ENCODE measurements around the gene TUBA1A. TPM values are rescaled to one million over a fixed set of nuclear protein-coding genes. Genes with fewer than 3 reads are reported as not detected.
"Not testable (repeated sequence)": the region's sequence is repeated elsewhere in the genome, so short reads cannot be mapped to it uniquely, and the experiment has no call there.

The TUBA1A gene
- total RNA-seq, 2 experiments from 2014 or later = 47.4 to 49.1 TPM

DNA sequence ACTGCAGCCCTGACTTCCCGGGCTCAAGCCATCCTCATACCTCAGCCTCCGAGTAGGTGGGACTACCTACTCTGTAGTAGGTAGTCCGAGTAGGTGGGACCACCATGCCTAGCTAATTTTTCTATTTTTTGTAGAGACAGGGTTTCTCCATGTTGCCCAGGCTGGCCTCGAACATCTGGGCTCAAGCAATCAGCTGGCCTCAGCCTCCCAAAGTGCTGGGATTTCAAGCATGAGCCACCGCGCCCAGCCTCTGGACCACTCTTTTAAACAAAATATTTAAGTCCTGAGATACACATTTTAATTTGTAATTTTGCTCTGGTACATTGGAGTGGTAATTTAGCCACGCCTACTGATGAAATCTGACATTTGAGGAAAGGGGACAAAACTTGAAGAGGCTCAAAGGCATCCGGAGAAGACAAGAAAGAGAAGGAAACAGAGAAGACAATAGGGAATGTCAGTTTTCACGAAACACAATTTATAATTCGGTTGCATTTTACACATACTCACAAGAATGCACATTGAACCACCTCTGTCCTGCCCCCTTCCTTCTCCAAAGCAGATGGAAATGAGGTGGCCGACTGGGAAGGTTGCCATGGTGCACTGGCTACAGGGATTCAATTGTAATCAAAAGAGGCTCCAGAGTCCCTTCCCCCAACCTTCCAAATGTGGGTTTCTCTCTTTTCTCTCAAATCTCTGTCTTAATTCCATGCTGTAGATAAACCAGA, 9.7 kb upstream of the TUBA1A start:
- intact Hi-C loops (cut with micrococcal nuclease) = no loop called here
- no peak overlapping the region for H3K4me3 Mint-ChIP-seq
- CTCF ChIA-PET = interaction anchor here (1.1 kb wide), 1 partner anchor 104 kb away, joined by 5 read pairs; the partner anchor contains the start of gene DHH
- H3K4me1 Mint-ChIP-seq (ENCODE audit: low read depth) = peaks cover 11% of the 10 kb centered on the region
- H3K9me3 Mint-ChIP-seq = no peaks in the 10 kb centered on the region
- no peaks in the 10 kb centered on the region for H3K36me3 Mint-ChIP-seq (ENCODE audit: low read depth)
- H3K27me3 Mint-ChIP-seq (ENCODE audit: low read depth) = no peaks in the 10 kb centered on the region
- no peak for DNase-seq
- no peak overlapping the region for H3K27ac Mint-ChIP-seq

DNA sequence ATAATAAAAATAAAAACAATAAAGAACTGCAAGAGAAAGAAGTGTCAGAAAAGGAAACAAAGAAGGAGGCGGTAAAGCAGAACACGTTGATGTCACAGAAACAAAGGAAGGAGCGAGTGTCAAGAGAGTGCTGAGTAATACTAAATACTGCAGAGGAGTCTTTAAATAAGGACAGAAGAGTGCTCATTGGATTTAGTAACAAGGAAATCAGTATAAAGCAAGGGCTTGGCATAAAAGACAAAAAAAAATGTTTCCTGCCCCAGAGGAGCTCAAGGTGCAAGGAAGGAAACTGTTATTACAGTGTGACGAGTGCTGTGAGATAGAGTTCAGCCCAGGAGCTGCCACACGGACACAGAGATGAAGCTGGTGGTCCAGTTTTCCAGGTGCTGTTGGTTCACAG, 8.4 kb upstream of the TUBA1A start:
- Mint-ChIP-seq H3K36me3 (ENCODE audit: low read depth) (no peaks in the 10 kb centered on the region), H3K27ac (no peak overlapping the region), H3K9me3 (no peaks in the 10 kb centered on the region), H3K4me1 (ENCODE audit: low read depth) (peaks cover 11% of the 10 kb centered on the region), H3K4me3 (no peak overlapping the region), H3K27me3 (ENCODE audit: low read depth) (no peaks in the 10 kb centered on the region)
- no peak for DNase-seq
- CTCF ChIA-PET = interaction anchor here (0.6 to 1.1 kb wide), 3 partner anchors 10 to 280 kb away, joined by 3 to 5 read pairs (median 3); partner anchors contain the start of gene DHH
- intact Hi-C loops (cut with micrococcal nuclease) = no loop called here

DNA sequence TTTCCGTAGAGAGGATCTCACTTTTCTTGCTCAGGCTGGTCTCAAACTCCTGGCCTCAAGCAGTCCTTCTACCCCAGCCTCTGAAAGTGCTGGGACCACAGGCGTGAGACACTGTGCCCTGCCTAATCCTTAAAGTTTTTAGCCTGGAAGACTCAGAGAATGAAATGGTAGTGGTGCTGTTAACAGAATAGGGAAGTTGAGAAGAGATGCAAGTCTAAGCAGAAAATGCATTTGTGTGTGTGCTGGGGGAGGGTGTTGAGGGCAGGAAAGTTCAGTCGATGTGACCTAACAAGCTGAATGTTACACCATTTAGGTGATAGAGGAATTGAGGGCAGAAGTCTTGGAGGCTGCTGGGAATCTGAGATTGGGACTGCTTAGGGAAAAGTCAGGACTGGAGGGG, 6.9 kb upstream of the TUBA1A start:
- H3K27ac Mint-ChIP-seq = no peak overlapping the region
- intact Hi-C loops (cut with micrococcal nuclease) = no loop called here
- H3K4me3 Mint-ChIP-seq = no peak overlapping the region
- DNase-seq = no peak
- H3K27me3 Mint-ChIP-seq (ENCODE audit: low read depth) = no peaks in the 10 kb centered on the region
- no peaks in the 10 kb centered on the region for H3K9me3 Mint-ChIP-seq
- no peaks in the 10 kb centered on the region for H3K4me1 Mint-ChIP-seq (ENCODE audit: low read depth)
- no peaks in the 10 kb centered on the region for H3K36me3 Mint-ChIP-seq (ENCODE audit: low read depth)
- CTCF ChIA-PET = no interaction called here

DNA sequence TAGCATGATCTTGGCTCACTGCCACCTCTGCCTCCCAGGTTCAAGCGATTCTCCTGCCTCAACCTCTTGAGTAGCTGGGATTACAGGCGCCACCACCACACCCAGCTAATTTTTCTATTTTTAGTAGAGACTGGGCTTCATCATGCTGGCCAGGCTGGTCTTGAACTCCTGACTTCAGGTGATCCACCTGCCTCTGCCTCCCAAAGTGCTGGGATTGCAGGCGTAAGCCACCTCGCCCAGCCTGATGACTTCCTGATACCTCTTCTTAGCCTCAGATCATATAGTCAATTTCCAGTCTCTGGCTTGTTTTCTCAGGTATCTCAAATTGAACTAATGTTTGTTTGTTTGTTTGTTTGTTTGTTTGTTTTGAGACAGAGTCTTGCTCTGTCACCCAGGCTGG, 4.9 kb upstream of the TUBA1A start:
- H3K4me1 Mint-ChIP-seq (ENCODE audit: low read depth); H3K4me3 Mint-ChIP-seq; intact Hi-C loops (cut with micrococcal nuclease); DNase-seq; H3K27me3 Mint-ChIP-seq (ENCODE audit: low read depth); H3K36me3 Mint-ChIP-seq (ENCODE audit: low read depth); H3K9me3 Mint-ChIP-seq; CTCF ChIA-PET; H3K27ac Mint-ChIP-seq: not testable (repeated sequence)

DNA sequence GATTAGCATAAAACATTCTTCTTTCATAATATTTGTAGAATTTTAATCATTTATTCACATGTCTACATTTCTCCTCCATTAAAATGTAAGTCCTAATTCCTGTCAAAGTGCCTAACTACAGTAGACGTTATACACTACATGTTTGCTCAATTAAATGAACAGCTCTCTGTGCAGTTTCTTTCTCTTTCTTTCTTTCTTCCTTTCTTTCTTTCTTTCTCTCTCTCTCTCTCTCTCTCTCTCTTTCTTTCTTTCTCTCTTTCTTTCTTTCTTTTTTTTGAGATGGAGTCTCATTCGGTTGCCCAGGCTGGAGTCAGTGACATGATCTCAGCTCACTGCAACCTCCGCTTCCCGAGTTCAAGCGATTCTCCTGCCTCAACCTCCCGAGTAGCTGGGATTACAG, 2.6 kb upstream of the TUBA1A start:
- H3K27ac Mint-ChIP-seq; H3K4me1 Mint-ChIP-seq (ENCODE audit: low read depth); H3K9me3 Mint-ChIP-seq; H3K36me3 Mint-ChIP-seq (ENCODE audit: low read depth); DNase-seq; CTCF ChIA-PET; intact Hi-C loops (cut with micrococcal nuclease); H3K4me3 Mint-ChIP-seq; H3K27me3 Mint-ChIP-seq (ENCODE audit: low read depth): not testable (repeated sequence)

DNA sequence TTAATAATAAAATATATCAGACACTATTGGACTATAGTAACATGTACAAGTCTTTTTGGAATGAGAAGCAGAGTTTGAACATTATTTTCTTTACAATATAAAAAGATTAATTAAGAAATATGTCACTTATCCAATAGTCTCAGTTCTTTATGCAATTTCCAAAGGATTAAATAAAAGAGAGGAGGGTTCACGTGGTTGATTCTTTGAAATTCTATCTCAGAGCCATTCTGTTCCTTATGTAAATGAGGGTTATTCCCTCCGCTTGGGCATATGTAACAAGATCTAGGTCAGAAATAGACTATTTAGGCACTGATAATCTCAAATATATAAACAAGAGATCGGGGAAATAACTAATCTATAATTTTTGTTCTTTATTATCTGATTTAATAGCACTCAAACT, 2.1 kb upstream of the TUBA1A start:
- intact Hi-C loops (cut with micrococcal nuclease) = no loop called here
- peaks cover 13% of the 10 kb centered on the region for H3K4me1 Mint-ChIP-seq (ENCODE audit: low read depth)
- CTCF ChIA-PET = no interaction called here
- no peaks in the 10 kb centered on the region for H3K9me3 Mint-ChIP-seq
- no peak overlapping the region for H3K27ac Mint-ChIP-seq
- H3K27me3 Mint-ChIP-seq (ENCODE audit: low read depth) = no peaks in the 10 kb centered on the region
- H3K36me3 Mint-ChIP-seq (ENCODE audit: low read depth) = peaks cover 2% of the 10 kb centered on the region
- no peak overlapping the region for H3K4me3 Mint-ChIP-seq
- DNase-seq = no peak

DNA sequence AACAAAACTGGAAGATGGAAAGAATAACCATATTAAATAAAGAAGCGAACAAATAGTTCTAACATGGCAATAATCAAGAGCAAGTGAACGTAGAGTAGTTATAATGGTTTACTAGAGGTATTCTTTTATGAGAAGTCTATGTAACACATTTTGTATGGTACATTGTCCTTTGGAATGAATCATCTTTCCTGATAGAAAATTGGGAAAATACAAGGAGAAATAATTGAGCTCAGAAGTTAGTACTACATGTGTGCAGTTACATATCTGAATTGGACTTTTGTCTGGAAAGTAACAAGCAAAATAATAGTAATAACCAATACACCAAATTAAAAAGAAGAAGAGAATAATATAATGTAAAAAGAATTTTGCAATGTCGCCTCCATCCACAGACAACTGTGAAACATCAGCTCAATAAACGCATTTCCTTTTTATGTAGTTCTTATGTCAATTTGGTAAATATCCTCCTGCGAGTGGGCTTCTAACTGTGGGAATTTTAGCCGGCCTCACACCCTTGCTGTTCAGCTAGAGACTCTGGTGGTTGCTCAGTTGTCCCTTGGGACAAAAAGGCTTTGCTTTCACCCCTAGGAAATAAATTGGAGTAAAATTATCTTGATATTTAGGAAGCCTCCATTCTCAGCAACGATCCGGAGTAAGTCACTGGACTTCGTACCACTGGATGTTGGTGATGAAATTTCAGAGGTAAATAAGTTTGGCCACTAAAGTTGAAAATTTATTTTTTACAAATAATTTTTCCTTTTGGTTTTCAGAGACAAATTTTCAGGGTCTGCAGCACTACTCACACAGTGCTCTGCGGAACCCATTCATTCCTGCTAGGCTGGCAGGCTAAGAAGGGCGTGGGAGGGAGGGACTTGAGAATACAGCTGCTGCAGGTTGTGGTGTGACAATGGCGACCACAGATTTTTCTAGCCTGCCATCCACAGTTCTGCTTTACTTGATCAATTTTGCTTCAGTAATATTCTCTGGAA, 1.1 kb upstream of the TUBA1A start:
- no peaks in the 10 kb centered on the region for H3K27me3 Mint-ChIP-seq (ENCODE audit: low read depth)
- H3K4me3 Mint-ChIP-seq = peak overlapping the region; percentile 66
- intact Hi-C loops (cut with micrococcal nuclease) = loop anchor here (1.0 to 10.0 kb wide), 9 partner anchors 11 to 1435 kb away; partner anchors contain the start of genes ARF3, CCNT1, DDX23 and KMT2D
- DNase-seq = no peak
- H3K9me3 Mint-ChIP-seq = no peaks in the 10 kb centered on the region
- H3K36me3 Mint-ChIP-seq (ENCODE audit: low read depth) = peaks cover 2% of the 10 kb centered on the region
- peak overlapping the region; percentile 86 for H3K27ac Mint-ChIP-seq
- CTCF ChIA-PET = interaction anchor here (0.6 to 2.8 kb wide), 3 partner anchors 59 to 146 kb away, joined by 3 to 14 read pairs (median 3); partner anchors contain the start of gene TUBA1B
- H3K4me1 Mint-ChIP-seq (ENCODE audit: low read depth) = peaks cover 13% of the 10 kb centered on the region

DNA sequence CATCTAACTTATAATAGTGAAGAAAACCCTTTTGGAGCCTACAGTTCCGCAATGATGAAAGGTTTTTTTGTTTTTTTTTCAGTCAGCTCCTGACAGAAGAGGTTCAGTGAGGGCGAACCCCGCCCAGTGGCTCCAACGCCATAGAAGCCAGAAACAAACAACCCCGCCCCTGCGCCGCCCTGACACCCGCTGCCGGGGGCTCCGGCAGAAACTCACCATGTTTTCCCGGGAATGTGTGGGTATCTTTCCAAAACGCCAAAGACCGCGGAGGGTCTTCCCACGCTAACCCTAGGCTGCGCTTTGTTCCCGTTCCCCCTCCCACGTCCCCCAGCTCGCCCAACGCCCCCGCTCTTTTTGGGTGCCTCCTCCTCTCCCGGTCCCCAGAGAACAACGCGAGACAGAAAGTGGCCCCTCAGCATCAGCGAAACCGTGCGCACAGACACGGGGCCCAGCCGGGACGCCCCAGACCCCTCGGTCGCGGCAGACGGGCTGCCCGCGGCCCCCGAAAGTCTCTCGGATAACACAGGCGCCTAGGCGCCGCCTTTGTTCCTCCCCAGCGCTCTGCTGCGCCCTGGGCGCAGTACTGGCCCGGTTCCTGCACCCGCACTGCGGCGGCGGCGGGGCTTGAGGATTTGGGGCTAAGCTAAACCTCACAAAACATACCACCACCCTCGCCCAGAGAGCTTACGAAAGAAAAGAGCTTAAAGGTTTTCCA, 522 bp downstream of the TUBA1A start:
- DNase-seq = peak; percentile 85
- H3K4me3 Mint-ChIP-seq = peak overlapping the region; percentile 84
- intact Hi-C loops (cut with micrococcal nuclease) = loop anchor here (1.0 to 10.0 kb wide), 7 partner anchors 77 to 1434 kb away; partner anchors contain the start of genes ARF3, CCNT1, DDX23 and KMT2D
- H3K4me1 Mint-ChIP-seq (ENCODE audit: low read depth) = peaks cover 13% of the 10 kb centered on the region
- CTCF ChIA-PET = interaction anchor here (0.6 to 2.8 kb wide), 9 partner anchors 9 to 149 kb away, joined by 3 to 14 read pairs (median 3); partner anchors contain the start of genes C1QL4 and TUBA1B
- H3K9me3 Mint-ChIP-seq = no peaks in the 10 kb centered on the region
- no peaks in the 10 kb centered on the region for H3K27me3 Mint-ChIP-seq (ENCODE audit: low read depth)
- H3K36me3 Mint-ChIP-seq (ENCODE audit: low read depth) = peaks cover 5% of the 10 kb centered on the region
- H3K27ac Mint-ChIP-seq = peak overlapping the region; percentile 86

DNA sequence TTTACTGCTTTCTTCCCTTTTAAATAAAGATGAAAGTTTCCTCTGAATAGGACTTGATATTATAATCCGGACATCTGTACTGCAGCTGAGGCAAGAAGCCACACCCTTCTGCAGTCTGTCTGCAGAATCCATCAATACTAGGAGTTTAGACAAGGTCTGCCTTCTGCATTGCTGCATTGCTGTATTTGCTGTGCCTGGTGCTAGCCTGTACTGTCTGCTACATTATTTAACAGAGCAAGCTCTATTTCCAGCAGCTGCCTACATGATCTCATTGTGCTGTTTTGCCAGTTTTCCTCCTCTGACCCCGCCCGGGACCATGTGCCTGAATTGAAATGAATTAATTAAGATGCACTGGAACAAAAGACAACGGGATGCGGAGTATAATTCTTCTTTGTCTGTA, 1.7 kb downstream of the TUBA1A start:
- CTCF ChIA-PET = interaction anchor here (0.6 to 1.3 kb wide), 4 partner anchors 10 to 60 kb away, joined by 3 to 5 read pairs (median 3); no protein-coding TSS in a partner anchor
- Mint-ChIP-seq H3K36me3 (ENCODE audit: low read depth) (peaks cover 5% of the 10 kb centered on the region), H3K4me1 (ENCODE audit: low read depth) (peaks cover 13% of the 10 kb centered on the region), H3K9me3 (no peaks in the 10 kb centered on the region), H3K27ac (no peak overlapping the region), H3K4me3 (peak overlapping the region; percentile 84), H3K27me3 (ENCODE audit: low read depth) (no peaks in the 10 kb centered on the region)
- intact Hi-C loops (cut with micrococcal nuclease) = loop anchor here (5.0 to 10.0 kb wide), 2 partner anchors 335 to 1432 kb away; partner anchors contain the start of genes DDX23 and RAPGEF3
- DNase-seq = no peak

DNA sequence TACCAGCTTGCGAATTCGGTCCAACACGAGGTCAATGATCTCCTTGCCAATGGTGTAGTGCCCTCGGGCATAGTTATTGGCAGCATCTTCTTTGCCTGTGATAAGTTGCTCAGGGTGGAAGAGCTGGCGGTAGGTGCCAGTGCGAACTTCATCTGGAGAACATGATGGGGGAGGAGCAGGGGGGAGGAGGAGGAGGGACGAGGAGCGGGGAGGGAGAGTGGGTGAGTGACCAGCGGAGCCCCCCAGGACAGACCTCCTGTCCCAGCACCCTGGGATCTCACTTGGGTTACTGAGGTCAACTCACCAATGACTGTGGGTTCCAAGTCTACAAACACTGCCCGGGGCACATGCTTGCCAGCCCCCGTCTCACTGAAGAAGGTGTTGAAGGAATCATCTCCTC, 2.6 kb downstream of the TUBA1A start:
- H3K27ac Mint-ChIP-seq; H3K27me3 Mint-ChIP-seq (ENCODE audit: low read depth); H3K4me3 Mint-ChIP-seq; H3K9me3 Mint-ChIP-seq; H3K36me3 Mint-ChIP-seq (ENCODE audit: low read depth); DNase-seq: not testable (repeated sequence)
- peaks cover 13% of the 10 kb centered on the region for H3K4me1 Mint-ChIP-seq (ENCODE audit: low read depth)
- CTCF ChIA-PET = interaction anchor here (0.7 kb wide), 1 partner anchor 449 kb away, joined by 5 read pairs; no protein-coding TSS in a partner anchor
- intact Hi-C loops (cut with micrococcal nuclease) = loop anchor here (5.0 to 10.0 kb wide), 2 partner anchors 334 to 1432 kb away; partner anchors contain the start of genes DDX23 and RAPGEF3

DNA sequence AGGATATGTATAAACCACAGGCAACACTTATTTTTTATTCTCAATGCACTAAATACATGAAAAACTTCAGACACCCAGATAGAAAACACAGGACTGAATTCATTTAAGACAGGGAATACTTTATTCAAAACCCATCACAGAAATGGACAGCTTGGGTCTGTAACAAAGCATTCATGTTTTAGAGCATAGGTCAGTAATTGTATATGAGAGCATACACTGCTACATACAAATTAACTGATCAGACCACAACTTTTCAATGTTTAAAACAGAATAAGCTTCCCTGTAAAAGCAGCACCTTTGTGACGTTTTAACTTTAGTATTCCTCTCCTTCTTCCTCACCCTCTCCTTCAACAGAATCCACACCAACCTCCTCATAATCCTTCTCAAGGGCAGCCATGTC, 4.2 kb downstream of the TUBA1A start:
- CTCF ChIA-PET = interaction anchor here (1.1 kb wide), 1 partner anchor 12 kb away, joined by 4 read pairs; no protein-coding TSS in a partner anchor
- peaks cover 11% of the 10 kb centered on the region for H3K4me1 Mint-ChIP-seq (ENCODE audit: low read depth)
- H3K9me3 Mint-ChIP-seq; H3K4me3 Mint-ChIP-seq; H3K36me3 Mint-ChIP-seq (ENCODE audit: low read depth); H3K27ac Mint-ChIP-seq; H3K27me3 Mint-ChIP-seq (ENCODE audit: low read depth); DNase-seq: not testable (repeated sequence)
- intact Hi-C loops (cut with micrococcal nuclease) = loop anchor here (5.0 to 10.0 kb wide), 2 partner anchors 332 to 1430 kb away; partner anchors contain the start of genes DDX23 and RAPGEF3
